Measurements from ENCODE around the gene SPATA13.

Gene SPATA13

GRCh38 chr13:24185591-24186232 is 25.2 kb downstream of the SPATA13 start:
- H3K4me3 ChIP-seq (ENCODE audit: low read length): no peak overlapping the region
- H3K9ac ChIP-seq (ENCODE audit: low read depth, low read length): no peak overlapping the region
- no peak overlapping the region for H3K27ac ChIP-seq (ENCODE audit: low read length)
- no peaks in the 10 kb centered on the region for H3K27me3 ChIP-seq (ENCODE audit: insufficient read depth, low read length)
- H3K4me1 ChIP-seq (ENCODE audit: insufficient read depth, low read length): peaks cover 3% of the 10 kb centered on the region; the same call in 1 of the 2 replicates
- no peaks in the 10 kb centered on the region for H3K36me3 ChIP-seq (ENCODE audit: insufficient read depth, low read depth, low read length)
- H3K9me3 ChIP-seq (ENCODE audit: insufficient read depth, low read depth, low read length): peaks cover 6% of the 10 kb centered on the region; the same call in 1 of the 2 replicates

- H3K9ac ChIP-seq (ENCODE audit: low read depth, low read length): no peak overlapping the region
- H3K9me3 ChIP-seq (ENCODE audit: insufficient read depth, low read depth, low read length): peaks cover 6% of the 10 kb centered on the region; the same call in 1 of the 2 replicates
- H3K27ac ChIP-seq (ENCODE audit: low read length): no peak overlapping the region
- H3K27me3 ChIP-seq (ENCODE audit: insufficient read depth, low read length): no peaks in the 10 kb centered on the region
- no peak overlapping the region for H3K4me3 ChIP-seq (ENCODE audit: low read length)
- H3K36me3 ChIP-seq (ENCODE audit: insufficient read depth, low read depth, low read length): no peaks in the 10 kb centered on the region
- H3K4me1 ChIP-seq (ENCODE audit: insufficient read depth, low read length): peaks cover 8% of the 10 kb centered on the region
Measured at GRCh38 chr13:24187185-24187584, 26.7 kb downstream of the SPATA13 start.

GRCh38 chr13:24192057-24192810 is 31.7 kb downstream of the SPATA13 start:
- no peaks in the 10 kb centered on the region for H3K36me3 ChIP-seq (ENCODE audit: insufficient read depth, low read depth, low read length)
- H3K27ac ChIP-seq (ENCODE audit: low read length): no peak overlapping the region
- no peak overlapping the region; the same call in 1 of the 2 replicates for H3K9ac ChIP-seq (ENCODE audit: low read depth, low read length)
- peaks cover 8% of the 10 kb centered on the region for H3K4me1 ChIP-seq (ENCODE audit: insufficient read depth, low read length)
- peaks cover 6% of the 10 kb centered on the region; the same call in 1 of the 2 replicates for H3K9me3 ChIP-seq (ENCODE audit: insufficient read depth, low read depth, low read length)
- H3K4me3 ChIP-seq (ENCODE audit: low read length): no peak overlapping the region
- no peaks in the 10 kb centered on the region for H3K27me3 ChIP-seq (ENCODE audit: insufficient read depth, low read length)

- Histone ChIP-seq H3K4me1 (ENCODE audit: insufficient read depth, low read length) (peaks cover 8% of the 10 kb centered on the region), H3K36me3 (ENCODE audit: insufficient read depth, low read depth, low read length) (no peaks in the 10 kb centered on the region), H3K4me3 (ENCODE audit: low read length) (no peak overlapping the region), H3K9ac (ENCODE audit: low read depth, low read length) (no peak overlapping the region), H3K27me3 (ENCODE audit: insufficient read depth, low read length) (no peaks in the 10 kb centered on the region), H3K27ac (ENCODE audit: low read length) (no peak overlapping the region), H3K9me3 (ENCODE audit: insufficient read depth, low read depth, low read length) (peaks cover 6% of the 10 kb centered on the region; the same call in 1 of the 2 replicates)
Measured at GRCh38 chr13:24192811-24193162, 32.3 kb downstream of the SPATA13 start.

- H3K4me3 ChIP-seq (ENCODE audit: low read length): no peak overlapping the region
Measured at GRCh38 chr13:24194447-24194846, 33.9 kb downstream of the SPATA13 start.

GRCh38 chr13:24195626-24196025 is 35.1 kb downstream of the SPATA13 start:
- no peak overlapping the region for H3K27ac ChIP-seq (ENCODE audit: low read length)
- H3K9me3 ChIP-seq (ENCODE audit: insufficient read depth, low read depth, low read length): no peaks in the 10 kb centered on the region

More at GRCh38 chr13:24194447-24194846, 33.9 kb downstream of the SPATA13 start:
- no peaks in the 10 kb centered on the region for H3K36me3 ChIP-seq (ENCODE audit: insufficient read depth, low read depth, low read length)
- H3K9ac ChIP-seq (ENCODE audit: low read depth, low read length): no peak overlapping the region
- H3K4me1 ChIP-seq (ENCODE audit: insufficient read depth, low read length): peaks cover 12% of the 10 kb centered on the region
- H3K27ac ChIP-seq (ENCODE audit: low read length): no peak overlapping the region
- H3K9me3 ChIP-seq (ENCODE audit: insufficient read depth, low read depth, low read length): no peaks in the 10 kb centered on the region
- no peaks in the 10 kb centered on the region for H3K27me3 ChIP-seq (ENCODE audit: insufficient read depth, low read length)

GRCh38 chr13:24196593-24197197 is 36.2 kb downstream of the SPATA13 start:
- Histone ChIP-seq H3K4me3 (ENCODE audit: low read length) (no peak overlapping the region), H3K36me3 (ENCODE audit: insufficient read depth, low read depth, low read length) (no peaks in the 10 kb centered on the region), H3K4me1 (ENCODE audit: insufficient read depth, low read length) (peaks cover 13% of the 10 kb centered on the region), H3K9me3 (ENCODE audit: insufficient read depth, low read depth, low read length) (no peaks in the 10 kb centered on the region), H3K27me3 (ENCODE audit: insufficient read depth, low read length) (no peaks in the 10 kb centered on the region), H3K9ac (ENCODE audit: low read depth, low read length) (no peak overlapping the region), H3K27ac (ENCODE audit: low read length) (no peak overlapping the region)

More at GRCh38 chr13:24195626-24196025, 35.1 kb downstream of the SPATA13 start:
- Histone ChIP-seq H3K4me3 (ENCODE audit: low read length) (no peak overlapping the region), H3K27me3 (ENCODE audit: insufficient read depth, low read length) (no peaks in the 10 kb centered on the region), H3K4me1 (ENCODE audit: insufficient read depth, low read length) (peaks cover 14% of the 10 kb centered on the region), H3K36me3 (ENCODE audit: insufficient read depth, low read depth, low read length) (no peaks in the 10 kb centered on the region), H3K9ac (ENCODE audit: low read depth, low read length) (no peak overlapping the region)

GRCh38 chr13:24199016-24199415 is 38.5 kb downstream of the SPATA13 start:
- peaks cover 5% of the 10 kb centered on the region for H3K4me1 ChIP-seq (ENCODE audit: insufficient read depth, low read length)
- no peak overlapping the region for H3K27ac ChIP-seq (ENCODE audit: low read length)

GRCh38 chr13:24202215-24202614 is 41.7 kb downstream of the SPATA13 start:
- H3K4me1 ChIP-seq (ENCODE audit: insufficient read depth, low read length): peaks cover 5% of the 10 kb centered on the region
- H3K9ac ChIP-seq (ENCODE audit: low read depth, low read length): no peak overlapping the region
- no peaks in the 10 kb centered on the region for H3K27me3 ChIP-seq (ENCODE audit: insufficient read depth, low read length)
- no peaks in the 10 kb centered on the region for H3K9me3 ChIP-seq (ENCODE audit: insufficient read depth, low read depth, low read length)
- H3K4me3 ChIP-seq (ENCODE audit: low read length): no peak overlapping the region
- no peaks in the 10 kb centered on the region for H3K36me3 ChIP-seq (ENCODE audit: insufficient read depth, low read depth, low read length)
- H3K27ac ChIP-seq (ENCODE audit: low read length): no peak overlapping the region

More at GRCh38 chr13:24199016-24199415, 38.5 kb downstream of the SPATA13 start:
- no peaks in the 10 kb centered on the region for H3K9me3 ChIP-seq (ENCODE audit: insufficient read depth, low read depth, low read length)
- H3K27me3 ChIP-seq (ENCODE audit: insufficient read depth, low read length): no peaks in the 10 kb centered on the region
- H3K36me3 ChIP-seq (ENCODE audit: insufficient read depth, low read depth, low read length): no peaks in the 10 kb centered on the region
- no peak overlapping the region for H3K9ac ChIP-seq (ENCODE audit: low read depth, low read length)
- H3K4me3 ChIP-seq (ENCODE audit: low read length): no peak overlapping the region

GRCh38 chr13:24203273-24203672 is 42.8 kb downstream of the SPATA13 start:
- H3K9me3 ChIP-seq (ENCODE audit: insufficient read depth, low read depth, low read length): no peaks in the 10 kb centered on the region
- no peaks in the 10 kb centered on the region for H3K27me3 ChIP-seq (ENCODE audit: insufficient read depth, low read length)
- H3K36me3 ChIP-seq (ENCODE audit: insufficient read depth, low read depth, low read length): no peaks in the 10 kb centered on the region
- peaks cover 5% of the 10 kb centered on the region for H3K4me1 ChIP-seq (ENCODE audit: insufficient read depth, low read length)
- no peak overlapping the region for H3K9ac ChIP-seq (ENCODE audit: low read depth, low read length)
- H3K27ac ChIP-seq (ENCODE audit: low read length): no peak overlapping the region
- no peak overlapping the region for H3K4me3 ChIP-seq (ENCODE audit: low read length)

- Histone ChIP-seq H3K27ac (ENCODE audit: low read length) (no peak overlapping the region), H3K9me3 (ENCODE audit: insufficient read depth, low read depth, low read length) (no peaks in the 10 kb centered on the region), H3K27me3 (ENCODE audit: insufficient read depth, low read length) (no peaks in the 10 kb centered on the region), H3K36me3 (ENCODE audit: insufficient read depth, low read depth, low read length) (no peaks in the 10 kb centered on the region), H3K4me3 (ENCODE audit: low read length) (no peak overlapping the region), H3K4me1 (ENCODE audit: insufficient read depth, low read length) (peaks cover 5% of the 10 kb centered on the region), H3K9ac (ENCODE audit: low read depth, low read length) (no peak overlapping the region)
Measured at GRCh38 chr13:24203811-24204210, 43.3 kb downstream of the SPATA13 start.

Data from iPS-20b (cell line).